Type B pancreatic cell (in vitro differentiated cells): ENCODE measurements around the gene FOSL1. TPM values are rescaled to one million over a fixed set of nuclear protein-coding genes. Genes with fewer than 3 reads are reported as not detected.
A peak's percentile ranks its signal among the peaks of the same experiment; 100 is the strongest.

Source experiments
- DNase-seq: peaks from one replicate; pipeline ENCODE4 v3.0.0; 2021; ENCODE audit warnings: mixed read lengths; ENCODE audit not compliant: unreplicated experiment; ENCODE audit errors: extremely low spot score
- H3K27ac Mint-ChIP-seq: 2 replicates; pipeline ENCODE4 v1.8.0; 2021; ENCODE audit warnings: mild to moderate bottlenecking, mixed read lengths
- H3K27me3 Mint-ChIP-seq: 2 replicates; pipeline ENCODE4 v1.8.0; 2021; ENCODE audit warnings: mixed read lengths
- H3K36me3 Mint-ChIP-seq: 2 replicates; pipeline ENCODE4 v1.8.0; 2021; ENCODE audit warnings: mixed read lengths
- H3K4me1 Mint-ChIP-seq: one replicate; pipeline ENCODE4 v1.8.0; 2021; ENCODE audit warnings: mixed read lengths; ENCODE audit not compliant: unreplicated experiment
- H3K4me3 Mint-ChIP-seq: 2 replicates; pipeline ENCODE4 v1.8.0; 2021; ENCODE audit warnings: mild to moderate bottlenecking, mixed read lengths
- H3K9me3 Mint-ChIP-seq: 2 replicates; pipeline ENCODE4 v1.8.0; 2021; ENCODE audit warnings: mixed read lengths
- total RNA-seq: library from RNA; stranded (reverse); gene quantifications from 2 replicates; pipeline ENCODE4 v1.2.1, GENCODE V29; 2021; ENCODE audit warnings: low replicate concordance
- TF ChIP-seq, protein P1 (sequence below): fragments of 200-600 bp; sonication (generic); conservative IDR thresholded peaks from 2 replicates; pipeline ENCODE4 v1.5.0; 2021; ENCODE audit warnings: antibody characterized with exemption, mild to moderate bottlenecking

FOSL1 gene
- total RNA-seq, 1 donor from 2014 or later = 2.1 TPM

DNA sequence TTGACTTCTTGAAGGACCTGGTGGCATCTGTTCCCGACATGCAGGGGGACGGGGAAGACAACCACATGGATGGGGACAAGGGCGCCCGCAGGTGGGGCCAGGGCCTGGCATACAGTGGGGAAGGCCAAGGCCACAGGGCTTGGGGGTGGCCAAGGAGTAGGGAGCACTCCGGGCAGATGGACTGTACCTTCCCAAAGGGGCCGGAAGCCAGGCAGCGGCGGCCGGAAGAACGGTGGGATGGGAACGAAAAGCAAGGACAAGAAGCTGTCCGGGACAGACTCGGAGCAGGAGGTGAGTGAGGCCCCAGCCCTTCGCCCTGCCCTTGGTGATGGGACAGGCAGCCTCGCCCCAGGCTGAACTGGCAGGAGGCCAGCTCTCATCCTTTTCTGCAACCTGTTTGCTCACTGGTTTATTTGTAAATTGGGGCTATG lies 20.2 kb upstream of the FOSL1 start:
- Mint-ChIP-seq H3K9me3 (no peaks in the 10 kb centered on the region), H3K4me3 (peak overlapping the region; percentile 91), H3K36me3 (peaks cover 4% of the 10 kb centered on the region), H3K27ac (no peak overlapping the region), H3K4me1 (peaks cover 10% of the 10 kb centered on the region), H3K27me3 (no peaks in the 10 kb centered on the region)
- DNase-seq = no peak
- TF ChIP-seq, protein P1, sequence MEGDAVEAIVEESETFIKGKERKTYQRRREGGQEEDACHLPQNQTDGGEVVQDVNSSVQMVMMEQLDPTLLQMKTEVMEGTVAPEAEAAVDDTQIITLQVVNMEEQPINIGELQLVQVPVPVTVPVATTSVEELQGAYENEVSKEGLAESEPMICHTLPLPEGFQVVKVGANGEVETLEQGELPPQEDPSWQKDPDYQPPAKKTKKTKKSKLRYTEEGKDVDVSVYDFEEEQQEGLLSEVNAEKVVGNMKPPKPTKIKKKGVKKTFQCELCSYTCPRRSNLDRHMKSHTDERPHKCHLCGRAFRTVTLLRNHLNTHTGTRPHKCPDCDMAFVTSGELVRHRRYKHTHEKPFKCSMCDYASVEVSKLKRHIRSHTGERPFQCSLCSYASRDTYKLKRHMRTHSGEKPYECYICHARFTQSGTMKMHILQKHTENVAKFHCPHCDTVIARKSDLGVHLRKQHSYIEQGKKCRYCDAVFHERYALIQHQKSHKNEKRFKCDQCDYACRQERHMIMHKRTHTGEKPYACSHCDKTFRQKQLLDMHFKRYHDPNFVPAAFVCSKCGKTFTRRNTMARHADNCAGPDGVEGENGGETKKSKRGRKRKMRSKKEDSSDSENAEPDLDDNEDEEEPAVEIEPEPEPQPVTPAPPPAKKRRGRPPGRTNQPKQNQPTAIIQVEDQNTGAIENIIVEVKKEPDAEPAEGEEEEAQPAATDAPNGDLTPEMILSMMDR = no peak

DNA sequence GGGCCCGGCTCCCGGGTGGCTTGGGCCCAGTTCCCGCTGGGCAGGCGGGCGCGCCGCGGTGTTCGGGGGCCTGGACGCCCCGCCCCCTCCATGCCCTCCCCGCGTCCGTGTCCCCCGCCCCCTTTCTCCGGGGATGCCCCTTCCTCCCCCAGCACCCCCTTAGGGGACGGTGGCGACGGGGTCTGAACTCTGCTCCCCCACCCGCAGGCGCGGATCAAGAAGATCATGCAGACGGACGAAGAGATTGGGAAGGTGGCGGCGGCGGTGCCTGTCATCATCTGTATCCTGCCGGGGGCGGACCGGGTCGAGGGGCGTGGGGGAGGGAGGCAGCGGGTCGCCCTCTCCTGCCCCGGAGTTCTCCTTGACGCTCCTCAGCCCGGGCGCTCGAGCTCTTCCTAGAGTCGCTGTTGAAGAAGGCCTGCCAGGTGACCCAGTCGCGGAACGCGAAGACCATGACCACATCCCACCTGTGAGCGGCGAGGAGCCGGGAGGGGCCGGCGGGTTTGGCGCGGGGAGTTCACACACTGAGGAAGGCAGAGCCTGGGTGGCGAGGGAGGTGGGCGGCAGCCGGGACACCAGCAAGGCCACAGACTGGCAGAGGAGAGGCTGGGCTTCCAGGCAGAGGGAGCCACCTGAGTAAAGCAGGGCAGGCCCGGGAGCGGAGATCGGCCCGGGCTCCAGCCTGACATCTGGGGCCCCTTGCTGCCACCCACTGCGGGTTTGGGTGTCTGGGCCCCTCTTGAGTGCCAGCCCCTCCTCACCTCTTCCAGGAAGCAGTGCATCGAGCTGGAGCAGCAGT lies 19.6 kb upstream of the FOSL1 start:
- H3K9me3 Mint-ChIP-seq = no peaks in the 10 kb centered on the region

DNA sequence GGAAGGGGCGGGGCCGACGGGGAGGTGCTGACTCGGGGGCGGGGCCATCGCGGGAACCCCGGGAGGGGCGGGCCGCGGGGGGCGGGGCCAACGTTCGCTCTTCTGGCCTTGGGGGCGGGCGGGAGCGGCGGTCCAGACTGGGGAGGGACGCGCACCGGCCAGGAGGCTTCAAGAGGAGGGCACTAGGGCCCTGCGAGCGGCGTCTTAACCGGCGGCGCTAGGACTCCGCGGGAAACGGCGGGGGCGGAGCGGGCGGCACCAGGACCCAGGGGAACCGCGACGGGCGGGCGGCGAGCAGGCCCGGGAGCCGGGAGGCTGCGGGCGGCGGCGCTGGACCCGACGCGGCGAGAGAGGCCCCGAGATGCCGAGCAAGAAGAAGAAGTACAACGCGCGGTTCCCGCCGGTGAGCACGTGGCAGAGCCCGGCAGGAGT lies 19.0 kb upstream of the FOSL1 start, which contains the start of gene DRAP1:
Gene DRAP1 (plus strand): TSS at position 286 of the 432 bp plus-strand sequence. CDS start 76 bp downstream, at position 362.
- TF ChIP-seq, protein P1 = no peak
- DNase-seq = peak; percentile 99
- peaks cover 4% of the 10 kb centered on the region for H3K36me3 Mint-ChIP-seq
- peak within 1 kb of the TSS; percentile 79 for H3K27ac Mint-ChIP-seq
- no peaks in the 10 kb centered on the region for H3K9me3 Mint-ChIP-seq
- H3K27me3 Mint-ChIP-seq = no peaks in the 10 kb centered on the region
- H3K4me3 Mint-ChIP-seq = peak within 1 kb of the TSS; percentile 91
- peaks cover 16% of the 10 kb centered on the region for H3K4me1 Mint-ChIP-seq

More for the DNA sequence above, 19.6 kb upstream of the FOSL1 start:
- Mint-ChIP-seq H3K27me3 (no peaks in the 10 kb centered on the region), H3K4me1 (peaks cover 16% of the 10 kb centered on the region), H3K27ac (peak overlapping the region; percentile 51), H3K36me3 (peaks cover 4% of the 10 kb centered on the region), H3K4me3 (peak overlapping the region; percentile 91)
- TF ChIP-seq, protein P1 = no peak
- no peak for DNase-seq

DNA sequence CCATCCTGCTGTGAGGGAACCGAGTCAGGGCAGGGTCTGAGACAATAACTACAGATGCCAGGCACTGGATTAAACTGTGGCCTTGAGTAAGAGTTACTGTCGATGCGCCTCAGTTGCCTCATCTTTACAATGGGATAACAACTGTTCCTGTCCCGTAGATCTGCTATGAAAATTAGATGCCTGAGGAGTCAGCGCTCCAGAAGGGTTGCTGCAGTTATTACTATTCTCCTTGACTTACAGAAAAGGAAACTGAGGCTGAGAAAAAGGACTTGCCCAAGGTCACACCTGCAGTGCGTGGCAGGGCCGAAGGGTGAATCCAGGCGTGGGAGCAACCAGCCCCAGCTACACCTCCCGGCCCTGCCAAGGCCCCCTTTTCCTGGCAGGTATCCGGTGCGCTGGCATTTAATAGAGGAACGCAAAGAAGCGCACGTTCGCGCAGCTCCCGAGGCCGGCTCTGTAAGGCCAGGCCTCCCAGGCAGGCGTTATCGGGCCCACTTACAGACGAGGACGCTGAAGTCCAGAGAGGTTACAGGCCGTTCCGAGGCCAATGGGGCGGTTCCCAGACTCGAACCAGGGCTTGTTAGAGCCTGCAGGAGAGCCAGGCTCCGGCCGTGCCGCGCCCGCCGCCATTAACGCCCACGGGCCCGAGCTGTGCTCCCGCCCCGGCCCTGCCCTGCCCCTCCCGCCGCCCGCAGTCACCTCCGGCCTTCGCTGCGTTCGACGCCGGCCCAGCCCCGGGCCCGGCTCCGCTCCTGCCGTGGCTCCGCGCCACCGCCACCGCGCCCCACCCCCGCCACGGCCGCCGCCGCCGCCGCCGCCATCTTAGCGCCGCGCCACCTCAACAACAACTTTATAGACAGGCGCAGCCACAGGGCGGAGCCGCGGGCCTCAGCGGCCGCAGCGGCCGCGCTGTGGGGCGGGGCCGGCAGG lies 18.3 kb upstream of the FOSL1 start, which contains the start of gene C11orf68:
Gene C11orf68 (minus strand): TSS at position 852 of the 930 bp plus-strand sequence. CDS start 31 bp downstream, at position 821.
- Mint-ChIP-seq H3K36me3 (peaks cover 4% of the 10 kb centered on the region), H3K4me1 (peaks cover 16% of the 10 kb centered on the region)

More for the DNA sequence above, 18.3 kb upstream of the FOSL1 start, which contains the start of gene C11orf68:
- Mint-ChIP-seq H3K9me3 (no peaks in the 10 kb centered on the region), H3K4me3 (peak within 1 kb of the TSS; percentile 91), H3K27ac (peak within 1 kb of the TSS; percentile 79), H3K27me3 (no peaks in the 10 kb centered on the region)
- no peak for DNase-seq
- TF ChIP-seq, protein P1 = no peak
